Measurements from ENCODE around the gene PHF10.

Gene PHF10

GRCh38 chr6:169723200-169723909, 945 bp downstream of the PHF10 start:
- peak overlapping the region; percentile 73 for H3K4me3 ChIP-seq (ENCODE audit: low read depth, low read length)
- no peak for TF ChIP-seq CTCF (IDR thresholded peaks at IDR 0.05; ENCODE audit: low read depth, low read length)

GRCh38 chr6:169722362-169723199, 1.7 kb downstream of the PHF10 start:
- no peak for TF ChIP-seq CTCF (IDR thresholded peaks at IDR 0.05; ENCODE audit: low read depth, low read length)
- peak overlapping the region; percentile 73 for H3K4me3 ChIP-seq (ENCODE audit: low read depth, low read length)

- no peak for TF ChIP-seq CTCF (IDR thresholded peaks at IDR 0.05; ENCODE audit: low read depth, low read length)
- no peak overlapping the region for H3K4me3 ChIP-seq (ENCODE audit: low read depth, low read length)
These were observed 4.0 kb downstream of the PHF10 start for GRCh38 chr6:169720207-169720855.

- H3K4me3 ChIP-seq (ENCODE audit: low read depth, low read length), result no peak overlapping the region
- no peak for TF ChIP-seq CTCF (IDR thresholded peaks at IDR 0.05; ENCODE audit: low read depth, low read length)
These were observed 5.2 kb downstream of the PHF10 start for GRCh38 chr6:169719117-169719516.

- no peak for TF ChIP-seq CTCF (IDR thresholded peaks at IDR 0.05; ENCODE audit: low read depth, low read length)
- no peak overlapping the region for H3K4me3 ChIP-seq (ENCODE audit: low read depth, low read length)
These were observed 9.7 kb downstream of the PHF10 start for GRCh38 chr6:169714595-169714994.

- no peak for TF ChIP-seq CTCF (IDR thresholded peaks at IDR 0.05; ENCODE audit: low read depth, low read length)
- H3K4me3 ChIP-seq (ENCODE audit: low read depth, low read length), result no peak overlapping the region
These were observed 10.1 kb downstream of the PHF10 start for GRCh38 chr6:169714178-169714577.

Measured in WI38 (cell line).